Endothelial cell of umbilical vein (primary cell): ENCODE data around the gene DUSP5. TPM values are rescaled to one million over a fixed set of nuclear protein-coding genes. Genes with fewer than 3 reads are reported as not detected.

Source experiments
- BruUV-seq: library from RNA; stranded (reverse); fragments of 400-500 nt; replicated peaks from 2 replicates; lab custom pipeline; 2021; lab: Mats Ljungman, UMichigan
- CTCF ChIA-PET: fragments of 300-600, 350-600 bp; sonication (Branson Sonifier 250); formaldehyde crosslinking; loops from one replicate; lab custom pipeline; 2021; ENCODE audit warnings: antibody characterized with exemption, inconsistent platforms; lab: Charles Lee
- POLR2A ChIA-PET: fragments of 300-600, 350-600 bp; sonication (Branson Sonifier 250); formaldehyde crosslinking; loops from one replicate; lab custom pipeline; 2021; ENCODE audit warnings: antibody characterized with exemption, inconsistent platforms; lab: Charles Lee
- DNase-seq: peaks from one replicate; pipeline ENCODE4 v3.0.0-alpha.2; 2011; ENCODE audit warnings: low read depth, low spot score
- FAIRE-seq: peaks from 2 replicates; lab custom pipeline; 2011; peaks lifted over from hg19 to GRCh38; lab: Jason Lieb, UNC
- H2AFZ ChIP-seq: 2 replicates; pipeline ENCODE4 v1.6.0; 2012; ENCODE audit warnings: low read depth, low read length, control low read depth, inconsistent platforms
- H3K27ac ChIP-seq: 2 replicates; pipeline ENCODE4 v1.5.1; 2011; ENCODE audit warnings: low read depth, mild to moderate bottlenecking, control low read depth, low read length, moderate library complexity; ENCODE audit not compliant: insufficient read depth
- H3K27me3 ChIP-seq, 2 experiments: 2 replicates each; pipeline versions ENCODE4 v1.6.0 to v1.6.1; 2011; ENCODE audit warnings: low read length in 2 of 2, mixed read lengths in 1 of 2; ENCODE audit not compliant: control insufficient read depth in 2 of 2, insufficient read depth in 2 of 2
- H3K36me3 ChIP-seq, 2 experiments: 2 replicates in 1 of 2; 3 replicates in 1 of 2; pipeline ENCODE4 v1.5.1; 2011; ENCODE audit warnings: low read length in 2 of 2, mild to moderate bottlenecking in 1 of 2, moderate library complexity in 1 of 2; ENCODE audit not compliant: control insufficient read depth in 2 of 2, insufficient read depth in 2 of 2; ENCODE audit errors: extremely low read depth in 1 of 2
- H3K4me1 ChIP-seq: 3 replicates; pipeline ENCODE4 v1.5.1; 2011; ENCODE audit warnings: mild to moderate bottlenecking, low read length; ENCODE audit not compliant: control insufficient read depth, insufficient read depth; ENCODE audit errors: extremely low read depth
- H3K4me2 ChIP-seq: 2 replicates; pipeline ENCODE4 v1.6.1; 2011; ENCODE audit warnings: low read length, control low read depth, mixed read lengths; ENCODE audit not compliant: insufficient read depth
- H3K4me3 ChIP-seq, 3 experiments: fragments of 200-600 bp in 1 of 3; sonication (generic), shearing (Covaris generic) in 1 of 3; replicated peaks in 1 of 3; 2 replicates each; pipeline ENCODE4 v1.5.1; 2011 to 2016; ENCODE audit warnings: control low read depth in 3 of 3, low read length in 3 of 3, mild to moderate bottlenecking in 2 of 3, inconsistent platforms in 1 of 3, low read depth in 1 of 3, moderate library complexity in 1 of 3; ENCODE audit not compliant: insufficient read depth in 1 of 3
- H3K79me2 ChIP-seq: 2 replicates; pipeline ENCODE4 v1.6.0; 2012; ENCODE audit warnings: low read length, inconsistent platforms; ENCODE audit not compliant: control insufficient read depth, insufficient read depth
- H3K9ac ChIP-seq: replicated peaks from 2 replicates; pipeline ENCODE3; 2011; ENCODE audit warnings: low read length, control low read depth; ENCODE audit not compliant: insufficient read depth; ENCODE audit errors: extremely low read depth
- H3K9me1 ChIP-seq: replicated peaks from 3 replicates; pipeline ENCODE4 v1.6.0; 2011; ENCODE audit warnings: mild to moderate bottlenecking, low read length; ENCODE audit not compliant: control insufficient read depth, insufficient read depth; ENCODE audit errors: extremely low read depth
- H3K9me3 ChIP-seq: replicated peaks from 2 replicates; pipeline ENCODE4 v1.5.1; 2012; ENCODE audit warnings: low read length, inconsistent platforms; ENCODE audit not compliant: control insufficient read depth, insufficient read depth
- H4K20me1 ChIP-seq: replicated peaks from 2 replicates; pipeline ENCODE3; 2011; ENCODE audit warnings: mild to moderate bottlenecking, low read length; ENCODE audit not compliant: control insufficient read depth, insufficient read depth; ENCODE audit errors: extremely low read depth
- CTCF ChIP-seq, 2 donors: IDR thresholded peaks; 1 replicate in 1 of 2; 2 replicates in 1 of 2; pipeline ENCODE4 v1.5.1; 2011; ENCODE audit warnings: low read length in 2 of 2, mild to moderate bottlenecking in 2 of 2, moderate library complexity in 2 of 2, control low read depth in 1 of 2, inconsistent platforms in 1 of 2, low read depth in 1 of 2; ENCODE audit not compliant: insufficient read depth in 1 of 2; ENCODE audit errors: extremely low read depth in 1 of 2
- EZH2 ChIP-seq: IDR thresholded peaks from 2 replicates; pipeline ENCODE4 v1.6.1; 2012; ENCODE audit warnings: borderline replicate concordance, low read depth, mild to moderate bottlenecking, moderate library complexity, low read length, inconsistent platforms; ENCODE audit not compliant: severe bottlenecking
- MAX ChIP-seq: IDR thresholded peaks from 2 replicates; pipeline ENCODE4 v1.6.1; 2011; ENCODE audit not compliant: insufficient read depth, insufficient read length
- MYC ChIP-seq: IDR thresholded peaks from one replicate; pipeline ENCODE4 v1.6.1; 2011; ENCODE audit warnings: mild to moderate bottlenecking, low read depth, low read length
- POLR2A ChIP-seq: IDR thresholded peaks from 2 replicates; pipeline ENCODE4 v1.6.1; 2012; ENCODE audit warnings: low read depth, mild to moderate bottlenecking, control low read depth, low read length
- POLR2AphosphoS5 ChIP-seq: IDR thresholded peaks from 2 replicates; pipeline ENCODE4 v1.6.1; 2012; ENCODE audit warnings: low read depth, mild to moderate bottlenecking, control low read depth, low read length, moderate library complexity; ENCODE audit not compliant: insufficient read depth
- dilution Hi-C: fragments of 300-500 bp; cut with MboI; formaldehyde crosslinking; loops from one replicate; pipeline ENCODE4 v1.15.0; 2019; ENCODE audit warnings: low sequenced_read_pairs; ENCODE audit not compliant: extremely low pct_ligation_motif_present
- intact Hi-C: fragments of 100-400 bp; cut with micrococcal nuclease; formaldehyde crosslinking; loops from one replicate; pipeline ENCODE4 v1.10.0; 2022
- polyA plus RNA-seq, 4 experiments: library from polyadenylated mRNA; depleted of rRNA in 3 of 4; stranded (reverse) in 3 of 4; unstranded in 1 of 4; fragments of >200 nt; gene quantifications; 2 replicates each; pipeline versions ENCODE4 v1.2.1 to v1.2.3, GENCODE V29; 2011 to 2012; ENCODE audit warnings: missing spikeins in 1 of 4
- total RNA-seq: library from RNA; stranded (reverse); gene quantifications from 2 replicates; pipeline ENCODE4 v1.2.3, GENCODE V29; 2021

DUSP5 gene
- total and polyA plus RNA-seq, 2 donors (not counting 3 experiments of a cell fraction or from before 2014, with no cell fraction given) = 12.2 to 25.2 TPM

GRCh38 chr10:110558041-110558440 lies 60.3 kb downstream of the DUSP5 start:
- ChIA-PET CTCF (interaction anchor here (0.7 to 4.1 kb wide), 5 partner anchors 10 to 248 kb away, joined by 3 to 24 read pairs (median 4); no protein-coding TSS in a partner anchor), POLR2A (no interaction called here)
- no peak overlapping the region for H3K4me2 ChIP-seq
- intact Hi-C loops = loop anchor here (5.0 kb wide), 1 partner anchor 1759 kb away; no protein-coding TSS in a partner anchor
- H3K27me3 ChIP-seq = peaks cover 2% of the 10 kb centered on the region in 2 experiments
- H3K4me3 ChIP-seq = no peak overlapping the region
- dilution Hi-C loops = no loop called here
- H3K9ac ChIP-seq = no peak overlapping the region
- no peaks in the 10 kb centered on the region for H3K9me3 ChIP-seq
- H3K9me1 ChIP-seq = no peaks in the 10 kb centered on the region
- TF ChIP-seq MYC (no peak), POLR2A (no peak), EZH2 (no peak), POLR2AphosphoS5 (no peak), MAX (no peak), CTCF (IDR thresholded peaks at IDR 0.05; ENCODE audit: extremely low read depth in 1 of 2, insufficient read depth in 1 of 2, low read depth in 1 of 2, low read length in 2 of 2) (no peak)
- no peaks in the 10 kb centered on the region for H3K36me3 ChIP-seq
- BruUV-seq = no TSS peak
- no peaks in the 10 kb centered on the region for H4K20me1 ChIP-seq
- no peak overlapping the region for H3K27ac ChIP-seq
- DNase-seq (no peak), FAIRE-seq (no peak)
- no peaks in the 10 kb centered on the region for H3K79me2 ChIP-seq
- no peak overlapping the region for H2AFZ ChIP-seq
- H3K4me1 ChIP-seq = no peaks in the 10 kb centered on the region
